ENCODE data around the gene DNPH1.

DNPH1 gene

DNA sequence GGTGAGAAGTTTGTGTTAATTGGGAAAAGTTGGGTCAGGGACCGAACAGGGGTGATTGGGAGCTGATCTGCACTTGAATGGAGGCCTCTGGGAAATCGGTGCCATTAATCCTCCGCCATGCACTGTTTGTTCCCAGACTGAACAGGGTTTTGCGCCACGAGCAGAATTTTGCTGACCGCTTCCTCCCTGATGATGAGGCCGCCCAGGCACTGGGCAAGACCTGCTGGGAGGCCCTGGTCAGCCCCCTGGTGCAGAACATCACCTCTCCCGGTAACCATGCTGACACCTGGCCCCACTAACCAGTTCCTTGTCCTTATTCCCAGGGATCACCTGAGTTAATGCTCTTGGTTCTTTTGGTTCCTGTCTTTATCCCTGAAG lies 25.6 kb downstream of the DNPH1 start:
- Histone ChIP-seq H3K4me3 (ENCODE audit: low read depth, low read length) (no peak overlapping the region), H3K9ac (ENCODE audit: low read depth, low read length) (no peak overlapping the region), H3K4me1 (ENCODE audit: control insufficient read depth, insufficient read depth, low read length) (no peaks in the 10 kb centered on the region), H3K27me3 (ENCODE audit: control insufficient read depth, insufficient read depth, low read length) (no peaks in the 10 kb centered on the region), H3K9me3 (ENCODE audit: control insufficient read depth, insufficient read depth, low read length) (no peaks in the 10 kb centered on the region), H3K36me3 (ENCODE audit: control insufficient read depth, insufficient read depth, low read length) (peaks cover 4% of the 10 kb centered on the region; the same call in 1 of the 2 replicates), H3K27ac (ENCODE audit: low read depth, low read length) (no peak overlapping the region)

DNA sequence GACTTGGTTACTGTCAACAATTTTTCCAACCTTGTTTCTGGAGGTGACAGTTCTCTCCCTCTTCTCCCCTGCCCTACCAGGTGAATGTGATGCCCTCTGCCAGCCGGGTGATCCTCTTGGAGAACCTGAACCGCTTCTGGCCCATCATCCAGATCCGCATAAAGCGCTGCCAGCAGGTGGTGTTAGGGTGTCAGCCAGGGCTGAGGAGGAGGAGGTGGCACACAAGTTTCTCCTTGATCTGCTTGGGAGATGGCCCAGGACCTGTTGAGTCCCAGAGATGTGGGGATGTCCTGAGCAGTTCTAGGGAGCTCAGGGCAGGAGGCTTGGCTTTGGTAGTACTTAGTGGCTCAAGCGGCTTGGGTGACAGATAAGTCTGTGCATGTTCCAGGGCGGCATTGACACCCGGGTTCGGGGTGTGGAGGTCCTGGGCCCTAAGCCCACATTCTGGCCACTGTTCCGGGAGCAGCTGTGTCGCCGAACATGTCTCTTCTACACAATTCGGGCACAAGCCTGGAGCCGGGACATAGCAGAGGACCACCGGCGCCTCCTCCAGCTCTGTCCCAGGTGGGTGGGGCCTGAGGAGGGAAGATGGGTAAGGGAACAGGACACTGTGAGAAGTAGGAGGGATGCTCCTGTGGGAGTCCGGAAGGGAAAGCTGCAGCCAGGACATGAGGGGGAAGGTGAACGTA lies 26.1 kb downstream of the DNPH1 start:
- H3K36me3 ChIP-seq (ENCODE audit: control insufficient read depth, insufficient read depth, low read length), result peaks cover 4% of the 10 kb centered on the region; the same call in 1 of the 2 replicates

DNA sequence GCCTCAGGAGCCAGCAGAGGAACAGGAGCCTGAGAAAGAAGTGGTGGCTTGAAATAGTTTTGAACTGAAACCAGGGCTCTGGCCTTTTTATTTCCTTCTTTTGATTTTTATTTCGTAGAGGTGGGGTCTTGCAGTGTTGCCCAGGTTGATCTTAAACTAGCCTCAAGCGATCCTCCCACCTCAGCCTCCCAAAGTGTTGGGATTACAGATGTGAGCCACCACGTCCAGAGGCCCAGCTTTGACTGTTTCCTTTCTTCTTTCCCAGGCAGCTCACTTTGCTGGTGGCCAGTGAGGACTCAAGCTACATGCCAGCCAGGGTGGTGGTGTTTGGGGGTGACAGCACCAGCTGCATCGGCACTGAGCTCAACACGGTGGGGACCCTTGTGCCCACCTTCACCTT lies 26.8 kb downstream of the DNPH1 start:
- H3K9ac ChIP-seq (ENCODE audit: low read depth, low read length), result no peak overlapping the region
- H3K9me3 ChIP-seq (ENCODE audit: control insufficient read depth, insufficient read depth, low read length), result no peaks in the 10 kb centered on the region
- H3K4me1 ChIP-seq (ENCODE audit: control insufficient read depth, insufficient read depth, low read length), result no peaks in the 10 kb centered on the region
- peaks cover 4% of the 10 kb centered on the region; the same call in 1 of the 2 replicates for H3K36me3 ChIP-seq (ENCODE audit: control insufficient read depth, insufficient read depth, low read length)
- no peaks in the 10 kb centered on the region for H3K27me3 ChIP-seq (ENCODE audit: control insufficient read depth, insufficient read depth, low read length)
- H3K4me3 ChIP-seq (ENCODE audit: low read depth, low read length), result no peak overlapping the region
- no peak overlapping the region for H3K27ac ChIP-seq (ENCODE audit: low read depth, low read length)

More for the DNA sequence above, 26.1 kb downstream of the DNPH1 start:
- Histone ChIP-seq H3K9me3 (ENCODE audit: control insufficient read depth, insufficient read depth, low read length) (no peaks in the 10 kb centered on the region), H3K4me1 (ENCODE audit: control insufficient read depth, insufficient read depth, low read length) (no peaks in the 10 kb centered on the region), H3K27me3 (ENCODE audit: control insufficient read depth, insufficient read depth, low read length) (no peaks in the 10 kb centered on the region), H3K4me3 (ENCODE audit: low read depth, low read length) (no peak overlapping the region), H3K27ac (ENCODE audit: low read depth, low read length) (no peak overlapping the region), H3K9ac (ENCODE audit: low read depth, low read length) (no peak overlapping the region)

DNA sequence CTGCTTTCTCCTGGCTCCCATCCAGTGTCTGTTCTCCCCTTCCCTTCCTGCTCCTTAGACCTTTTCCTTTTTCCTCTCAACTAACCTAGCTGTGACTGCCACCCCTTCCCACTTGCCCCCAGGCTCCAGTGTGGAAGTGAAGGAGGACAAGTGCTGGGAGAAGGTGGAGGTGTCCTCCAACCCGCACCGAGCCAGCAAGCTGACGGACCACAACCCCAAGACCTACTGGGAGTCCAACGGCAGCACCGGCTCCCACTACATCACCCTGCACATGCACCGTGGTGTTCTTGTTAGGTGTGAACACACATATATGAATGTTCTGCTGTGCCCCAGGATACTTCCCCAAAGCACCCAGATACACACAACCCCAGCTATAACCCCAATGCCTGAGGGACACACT lies 28.7 kb downstream of the DNPH1 start:
- no peaks in the 10 kb centered on the region for H3K4me1 ChIP-seq (ENCODE audit: control insufficient read depth, insufficient read depth, low read length)
- H3K4me3 ChIP-seq (ENCODE audit: low read depth, low read length), result no peak overlapping the region
- no peak overlapping the region for H3K27ac ChIP-seq (ENCODE audit: low read depth, low read length)
- no peaks in the 10 kb centered on the region for H3K27me3 ChIP-seq (ENCODE audit: control insufficient read depth, insufficient read depth, low read length)
- peaks cover 10% of the 10 kb centered on the region; the same call in 1 of the 2 replicates for H3K36me3 ChIP-seq (ENCODE audit: control insufficient read depth, insufficient read depth, low read length)
- H3K9me3 ChIP-seq (ENCODE audit: control insufficient read depth, insufficient read depth, low read length), result no peaks in the 10 kb centered on the region
- H3K9ac ChIP-seq (ENCODE audit: low read depth, low read length), result no peak overlapping the region

DNA sequence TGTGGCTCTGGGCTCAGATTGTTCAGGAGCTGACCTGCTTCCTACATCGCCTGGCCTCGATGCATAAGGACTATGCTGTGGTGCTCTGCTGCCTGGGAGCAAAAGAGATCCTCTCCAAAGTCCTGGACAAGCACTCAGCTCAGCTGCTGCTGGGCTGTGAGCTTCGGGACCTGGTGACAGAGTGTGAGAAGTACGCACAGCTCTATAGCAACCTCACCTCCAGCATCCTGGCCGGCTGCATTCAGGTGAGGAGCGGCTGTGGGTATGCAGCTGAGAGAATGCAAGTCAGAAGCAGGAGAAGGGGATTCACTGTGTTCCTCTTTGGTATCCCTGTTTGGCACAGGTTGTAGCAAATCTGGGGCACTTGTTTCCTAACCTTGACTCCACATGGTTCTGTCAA lies 29.4 kb downstream of the DNPH1 start:
- no peaks in the 10 kb centered on the region for H3K4me1 ChIP-seq (ENCODE audit: control insufficient read depth, insufficient read depth, low read length)
- no peak overlapping the region for H3K27ac ChIP-seq (ENCODE audit: low read depth, low read length)
- no peaks in the 10 kb centered on the region for H3K9me3 ChIP-seq (ENCODE audit: control insufficient read depth, insufficient read depth, low read length)
- H3K9ac ChIP-seq (ENCODE audit: low read depth, low read length), result no peak overlapping the region
- no peaks in the 10 kb centered on the region for H3K27me3 ChIP-seq (ENCODE audit: control insufficient read depth, insufficient read depth, low read length)
- H3K36me3 ChIP-seq (ENCODE audit: control insufficient read depth, insufficient read depth, low read length), result peaks cover 10% of the 10 kb centered on the region; the same call in 1 of the 2 replicates
- no peak overlapping the region for H3K4me3 ChIP-seq (ENCODE audit: low read depth, low read length)

DNA sequence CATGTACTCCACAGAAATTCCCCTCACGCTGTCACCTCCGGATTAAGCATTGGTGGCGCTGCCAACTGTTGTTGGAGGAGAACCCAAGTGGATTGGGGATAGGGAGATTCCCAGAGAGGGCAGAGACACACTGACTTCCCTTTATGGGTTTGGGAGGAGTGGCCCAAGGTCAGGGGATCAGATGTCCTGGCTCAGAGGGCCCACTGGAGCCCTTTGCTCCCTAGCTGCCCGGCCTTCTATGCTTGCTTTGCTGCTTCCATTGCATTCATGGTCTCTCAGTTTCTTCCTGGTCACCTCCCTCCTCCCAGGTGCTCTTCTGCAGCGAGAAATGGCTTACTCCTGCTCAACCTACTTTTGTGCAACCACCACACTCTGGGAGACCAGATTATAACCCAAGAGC lies 32.9 kb downstream of the DNPH1 start:
- Histone ChIP-seq H3K4me3 (ENCODE audit: low read depth, low read length) (no peak overlapping the region), H3K4me1 (ENCODE audit: control insufficient read depth, insufficient read depth, low read length) (no peaks in the 10 kb centered on the region), H3K9ac (ENCODE audit: low read depth, low read length) (no peak overlapping the region), H3K9me3 (ENCODE audit: control insufficient read depth, insufficient read depth, low read length) (no peaks in the 10 kb centered on the region), H3K27me3 (ENCODE audit: control insufficient read depth, insufficient read depth, low read length) (no peaks in the 10 kb centered on the region), H3K36me3 (ENCODE audit: control insufficient read depth, insufficient read depth, low read length) (peaks cover 10% of the 10 kb centered on the region; the same call in 1 of the 2 replicates), H3K27ac (ENCODE audit: low read depth, low read length) (no peak overlapping the region)

DNA sequence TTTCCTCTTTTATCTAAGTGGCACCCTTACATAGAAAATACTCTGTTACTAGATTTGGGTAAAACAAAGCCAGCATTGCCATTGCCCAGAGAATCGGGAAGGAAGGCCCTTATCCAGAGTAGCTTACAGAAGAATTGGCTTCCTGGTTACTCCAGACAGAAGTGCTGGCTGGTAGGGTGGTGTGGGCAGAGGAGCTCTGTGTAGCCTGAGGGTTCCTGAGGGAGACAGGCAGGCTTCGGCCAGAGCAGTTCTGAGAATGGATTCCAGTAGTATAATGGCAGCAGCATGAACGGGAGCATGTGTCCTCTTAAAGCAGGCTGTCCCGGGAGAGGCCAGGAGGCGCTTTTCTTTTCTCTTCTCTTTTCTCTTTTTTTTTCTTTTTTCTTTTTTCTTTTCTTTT lies 35.4 kb downstream of the DNPH1 start:
- Histone ChIP-seq H3K27ac (ENCODE audit: low read depth, low read length) (no peak overlapping the region), H3K4me1 (ENCODE audit: control insufficient read depth, insufficient read depth, low read length) (no peaks in the 10 kb centered on the region), H3K9me3 (ENCODE audit: control insufficient read depth, insufficient read depth, low read length) (no peaks in the 10 kb centered on the region), H3K36me3 (ENCODE audit: control insufficient read depth, insufficient read depth, low read length) (peaks cover 7% of the 10 kb centered on the region; the same call in 1 of the 2 replicates), H3K27me3 (ENCODE audit: control insufficient read depth, insufficient read depth, low read length) (no peaks in the 10 kb centered on the region), H3K4me3 (ENCODE audit: low read depth, low read length) (no peak overlapping the region), H3K9ac (ENCODE audit: low read depth, low read length) (no peak overlapping the region)

DNA sequence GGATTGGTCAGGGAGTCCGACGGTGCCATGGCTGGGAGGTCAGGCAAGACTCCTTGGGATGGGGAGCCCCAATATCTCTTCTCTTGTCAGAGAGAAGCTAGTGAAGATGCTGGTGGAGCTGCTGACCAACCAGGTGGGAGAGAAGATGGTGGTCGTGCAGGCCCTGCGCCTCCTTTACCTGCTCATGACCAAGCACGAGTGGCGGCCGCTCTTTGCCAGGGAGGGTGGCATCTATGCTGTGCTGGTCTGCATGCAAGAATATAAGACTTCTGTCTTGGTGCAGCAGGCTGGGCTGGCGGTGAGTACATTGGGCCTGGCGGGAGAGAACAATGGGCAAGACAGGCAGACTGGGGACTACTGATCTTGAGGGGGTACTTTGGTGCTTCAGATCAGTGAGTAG lies 36.4 kb downstream of the DNPH1 start:
- no peaks in the 10 kb centered on the region for H3K4me1 ChIP-seq (ENCODE audit: control insufficient read depth, insufficient read depth, low read length)

DNA sequence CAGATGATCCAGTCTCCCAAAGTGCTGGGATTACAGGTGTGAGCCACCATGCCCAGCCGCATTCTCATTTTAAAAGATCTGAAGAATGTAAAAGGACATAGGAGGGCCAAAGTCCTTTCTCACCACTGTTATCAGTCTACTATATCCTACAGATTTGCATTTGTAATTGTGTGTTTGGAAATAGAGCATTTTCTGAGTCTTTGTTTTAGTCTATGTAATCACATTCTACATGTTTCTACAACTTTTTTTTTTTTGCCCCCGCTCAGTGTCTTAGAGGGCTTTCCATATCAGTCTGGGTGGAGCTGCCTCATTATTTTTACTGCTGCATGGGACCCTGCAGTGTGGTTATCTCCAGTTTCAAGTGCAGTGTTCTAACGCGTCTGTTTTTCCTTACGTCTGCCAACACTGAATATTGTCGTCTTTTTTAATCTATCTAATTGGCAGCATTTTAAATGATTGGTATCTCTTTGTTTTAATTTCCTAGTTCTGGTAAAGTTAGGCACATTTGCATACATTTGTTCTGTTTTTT lies 39.4 kb downstream of the DNPH1 start:
- Histone ChIP-seq H3K27ac (ENCODE audit: low read depth, low read length) (no peak overlapping the region), H3K9ac (ENCODE audit: low read depth, low read length) (no peak overlapping the region), H3K9me3 (ENCODE audit: control insufficient read depth, insufficient read depth, low read length) (no peaks in the 10 kb centered on the region), H3K36me3 (ENCODE audit: control insufficient read depth, insufficient read depth, low read length) (peaks cover 8% of the 10 kb centered on the region; the same call in 1 of the 2 replicates), H3K4me3 (ENCODE audit: low read depth, low read length) (no peak overlapping the region), H3K27me3 (ENCODE audit: control insufficient read depth, insufficient read depth, low read length) (no peaks in the 10 kb centered on the region), H3K4me1 (ENCODE audit: control insufficient read depth, insufficient read depth, low read length) (no peaks in the 10 kb centered on the region)

More for the DNA sequence above, 36.4 kb downstream of the DNPH1 start:
- no peaks in the 10 kb centered on the region for H3K9me3 ChIP-seq (ENCODE audit: control insufficient read depth, insufficient read depth, low read length)
- H3K9ac ChIP-seq (ENCODE audit: low read depth, low read length), result no peak overlapping the region
- H3K27ac ChIP-seq (ENCODE audit: low read depth, low read length), result no peak overlapping the region
- H3K27me3 ChIP-seq (ENCODE audit: control insufficient read depth, insufficient read depth, low read length), result no peaks in the 10 kb centered on the region
- H3K4me3 ChIP-seq (ENCODE audit: low read depth, low read length), result no peak overlapping the region
- H3K36me3 ChIP-seq (ENCODE audit: control insufficient read depth, insufficient read depth, low read length), result peaks cover 8% of the 10 kb centered on the region; the same call in 1 of the 2 replicates

DNA sequence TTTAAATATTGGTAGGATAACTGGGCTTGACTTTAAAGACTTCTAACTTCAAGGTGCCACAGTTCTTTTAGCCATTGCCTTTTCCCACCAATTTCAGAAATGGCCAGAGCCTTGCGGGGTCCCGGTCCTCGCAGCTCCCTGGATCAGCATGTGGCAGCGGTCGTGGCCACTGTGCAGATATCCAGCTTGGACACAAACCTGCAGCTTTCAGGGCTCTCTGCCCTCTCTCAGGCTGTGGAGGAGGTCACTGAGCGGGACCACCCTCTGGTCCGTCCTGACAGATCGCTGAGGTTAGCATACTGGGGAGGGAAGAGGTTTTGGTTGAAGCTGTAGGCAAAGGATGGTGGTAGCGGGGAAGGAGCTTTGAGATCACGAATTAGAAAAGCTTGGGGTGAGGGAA lies 40.9 kb downstream of the DNPH1 start:
- no peaks in the 10 kb centered on the region for H3K9me3 ChIP-seq (ENCODE audit: control insufficient read depth, insufficient read depth, low read length)
- no peaks in the 10 kb centered on the region for H3K27me3 ChIP-seq (ENCODE audit: control insufficient read depth, insufficient read depth, low read length)
- H3K9ac ChIP-seq (ENCODE audit: low read depth, low read length), result no peak overlapping the region
- no peak overlapping the region for H3K4me3 ChIP-seq (ENCODE audit: low read depth, low read length)
- H3K27ac ChIP-seq (ENCODE audit: low read depth, low read length), result no peak overlapping the region
- no peaks in the 10 kb centered on the region for H3K4me1 ChIP-seq (ENCODE audit: control insufficient read depth, insufficient read depth, low read length)
- H3K36me3 ChIP-seq (ENCODE audit: control insufficient read depth, insufficient read depth, low read length), result peaks cover 8% of the 10 kb centered on the region; the same call in 1 of the 2 replicates

DNA sequence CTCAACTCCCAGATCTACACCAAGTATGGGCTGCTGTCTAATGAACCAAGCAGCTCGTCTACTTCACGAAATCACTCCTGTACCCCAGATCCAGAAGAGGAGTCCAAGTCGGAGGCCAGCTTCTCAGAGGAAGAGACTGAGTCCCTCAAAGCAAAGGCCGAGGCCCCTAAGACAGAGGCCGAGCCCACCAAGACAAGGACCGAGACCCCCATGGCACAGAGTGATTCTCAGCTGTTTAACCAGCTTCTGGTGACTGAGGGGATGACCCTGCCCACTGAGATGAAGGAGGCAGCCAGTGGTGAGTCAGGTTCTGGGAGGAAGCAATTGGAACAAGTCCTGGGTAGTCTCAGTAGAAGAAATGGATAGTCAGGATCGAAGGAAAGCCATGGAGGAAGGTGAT lies 41.5 kb downstream of the DNPH1 start:
- no peak overlapping the region for H3K9ac ChIP-seq (ENCODE audit: low read depth, low read length)
- no peaks in the 10 kb centered on the region for H3K4me1 ChIP-seq (ENCODE audit: control insufficient read depth, insufficient read depth, low read length)
- no peaks in the 10 kb centered on the region for H3K9me3 ChIP-seq (ENCODE audit: control insufficient read depth, insufficient read depth, low read length)
- H3K27ac ChIP-seq (ENCODE audit: low read depth, low read length), result no peak overlapping the region
- H3K27me3 ChIP-seq (ENCODE audit: control insufficient read depth, insufficient read depth, low read length), result no peaks in the 10 kb centered on the region
- H3K4me3 ChIP-seq (ENCODE audit: low read depth, low read length), result no peak overlapping the region
- peaks cover 8% of the 10 kb centered on the region; the same call in 1 of the 2 replicates for H3K36me3 ChIP-seq (ENCODE audit: control insufficient read depth, insufficient read depth, low read length)
